ENCODE data around the gene BMERB1. TPM values are rescaled to one million over a fixed set of nuclear protein-coding genes. Genes with fewer than 3 reads are reported as not detected.
"Not testable (repeated sequence)": the region's sequence is repeated elsewhere in the genome, so short reads cannot be mapped to it uniquely, and the experiment has no call there.

Gene BMERB1
- total and polyA plus RNA-seq, 8 donors = 4.6 to 99.5 (median 25.6) TPM

DNA sequence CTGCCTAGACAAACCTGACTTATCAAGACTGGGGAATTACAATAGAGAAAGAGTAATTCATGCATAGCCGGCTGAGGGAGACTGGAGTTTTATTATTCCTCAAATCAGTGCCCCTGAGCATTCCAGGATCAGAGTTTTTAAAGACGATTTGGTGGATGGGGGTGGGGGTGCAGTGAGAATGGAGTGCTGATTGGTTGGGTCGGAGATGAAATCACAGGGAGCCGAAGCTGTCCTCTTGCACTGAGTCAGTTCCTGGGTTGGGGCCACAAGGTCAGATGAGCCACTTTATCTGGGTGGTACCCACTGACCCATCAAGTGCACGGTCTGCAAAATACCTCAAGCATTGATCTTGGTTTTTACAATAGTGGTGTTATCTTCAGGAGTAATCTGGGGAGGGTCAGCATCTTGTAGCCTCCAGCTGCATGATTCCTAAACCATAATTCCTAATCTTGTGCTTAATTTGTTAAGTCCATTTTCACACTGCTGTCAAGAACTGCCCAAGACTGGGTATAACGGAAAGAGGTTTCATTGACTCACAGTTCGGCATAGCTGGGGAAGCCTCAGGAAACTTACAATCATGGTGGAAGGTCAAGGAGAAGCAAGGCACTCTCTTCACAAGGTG, 139.0 kb downstream of the BMERB1 start:
- H3K9me3 ChIP-seq = no peaks in the 10 kb centered on the region
- WGBS, 5 donors = 59 to 80% (median 69%) methylated on average over 7 of the region's 7 CpGs
- peaks cover 0 to 11% (median 5%) of the 10 kb centered on the region in 4 donors for H3K36me3 ChIP-seq
- intact Hi-C loops (cut with DNase I; ENCODE audit: low total_unique reads) = no loop called here
- H3K4me3 ChIP-seq = no peak overlapping the region
- no peak for DNase-seq
- peak overlapping the region in 4 of 5 donors; percentile 30 to 54 (median 41) for H3K27ac ChIP-seq
- peaks cover 12 to 43% (median 16%) of the 10 kb centered on the region in 4 donors for H3K4me1 ChIP-seq
- H3K27me3 ChIP-seq = no peaks in the 10 kb centered on the region
- TF ChIP-seq EP300 (IDR thresholded peaks at IDR 0.05) (no peak), POLR2A (IDR thresholded peaks at IDR 0.05) (no peak), POLR2AphosphoS5 (IDR thresholded peaks at IDR 0.05) (no peak)
- TF ChIP-seq, protein P1, sequence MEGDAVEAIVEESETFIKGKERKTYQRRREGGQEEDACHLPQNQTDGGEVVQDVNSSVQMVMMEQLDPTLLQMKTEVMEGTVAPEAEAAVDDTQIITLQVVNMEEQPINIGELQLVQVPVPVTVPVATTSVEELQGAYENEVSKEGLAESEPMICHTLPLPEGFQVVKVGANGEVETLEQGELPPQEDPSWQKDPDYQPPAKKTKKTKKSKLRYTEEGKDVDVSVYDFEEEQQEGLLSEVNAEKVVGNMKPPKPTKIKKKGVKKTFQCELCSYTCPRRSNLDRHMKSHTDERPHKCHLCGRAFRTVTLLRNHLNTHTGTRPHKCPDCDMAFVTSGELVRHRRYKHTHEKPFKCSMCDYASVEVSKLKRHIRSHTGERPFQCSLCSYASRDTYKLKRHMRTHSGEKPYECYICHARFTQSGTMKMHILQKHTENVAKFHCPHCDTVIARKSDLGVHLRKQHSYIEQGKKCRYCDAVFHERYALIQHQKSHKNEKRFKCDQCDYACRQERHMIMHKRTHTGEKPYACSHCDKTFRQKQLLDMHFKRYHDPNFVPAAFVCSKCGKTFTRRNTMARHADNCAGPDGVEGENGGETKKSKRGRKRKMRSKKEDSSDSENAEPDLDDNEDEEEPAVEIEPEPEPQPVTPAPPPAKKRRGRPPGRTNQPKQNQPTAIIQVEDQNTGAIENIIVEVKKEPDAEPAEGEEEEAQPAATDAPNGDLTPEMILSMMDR (IDR thresholded peaks at IDR 0.05) = no peak

DNA sequence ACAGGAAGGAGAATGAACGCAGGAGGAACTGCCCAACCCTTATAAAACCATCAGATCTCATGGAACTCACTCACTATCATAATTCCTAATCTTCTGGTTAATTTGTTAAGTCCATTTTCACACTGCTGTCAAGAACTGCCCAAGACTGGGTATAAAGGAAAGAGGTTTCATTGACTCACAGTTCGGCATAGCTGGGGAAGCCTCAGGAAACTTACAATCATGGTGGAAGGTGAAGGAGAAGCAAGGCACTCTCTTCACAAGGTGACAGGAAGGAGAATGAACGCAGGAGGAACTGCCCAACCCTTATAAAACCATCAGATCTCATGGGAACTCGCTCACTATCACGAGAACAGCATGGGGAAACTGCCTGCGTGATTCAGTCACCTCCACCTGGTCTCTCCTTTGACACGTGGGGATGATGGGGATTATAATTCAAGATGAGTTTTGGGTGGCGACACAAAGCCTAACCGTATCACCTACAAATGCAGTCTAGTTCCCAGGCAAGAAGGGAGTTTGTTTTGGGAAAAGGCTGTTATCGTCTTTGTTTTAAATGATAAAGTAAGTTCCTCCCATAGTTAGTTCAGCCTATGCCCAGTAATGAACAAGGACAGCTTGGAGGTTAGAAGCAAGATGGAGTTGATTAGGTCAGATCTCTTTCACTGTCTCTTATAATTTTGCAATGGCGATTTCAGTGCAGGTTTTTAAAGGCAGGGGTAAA, 139.7 kb downstream of the BMERB1 start:
- H3K9me3 ChIP-seq; H3K36me3 ChIP-seq; H3K4me3 ChIP-seq; H3K27ac ChIP-seq; intact Hi-C loops (cut with DNase I; ENCODE audit: low total_unique reads); H3K27me3 ChIP-seq; DNase-seq: not testable (repeated sequence)
- H3K4me1 ChIP-seq = peaks cover 12 to 43% (median 16%) of the 10 kb centered on the region in 4 donors
- 89 to 94% (median 93%) methylated on average over 11 of the region's 11 CpGs for WGBS, 5 donors

DNA sequence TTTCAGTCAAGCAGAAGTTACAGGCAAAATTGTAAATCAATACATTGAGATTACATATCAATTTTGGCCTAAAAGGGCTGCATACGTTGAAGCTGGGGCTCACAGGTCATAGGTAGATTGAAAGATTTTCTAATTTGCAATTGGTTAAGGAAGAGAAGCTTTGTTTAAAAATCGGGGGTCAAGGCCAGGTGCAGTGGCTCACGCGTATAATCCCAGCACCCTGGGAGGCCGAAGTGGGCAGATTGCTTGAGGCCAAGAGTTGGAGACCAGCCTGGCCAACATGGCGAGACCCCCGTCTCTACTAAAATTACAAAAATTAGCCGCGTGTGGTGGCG, 140.2 kb downstream of the BMERB1 start:
- H3K27ac ChIP-seq = no peak overlapping the region
- H3K4me3 ChIP-seq = no peak overlapping the region
- DNase-seq = no peak
- peaks cover 0 to under 1% (median 0%) of the 10 kb centered on the region in 4 donors for H3K36me3 ChIP-seq
- WGBS, 5 donors = 94 to 96% (median 95%) methylated on average over 10 of the region's 10 CpGs
- H3K9me3 ChIP-seq = no peaks in the 10 kb centered on the region
- peaks cover 12 to 43% (median 16%) of the 10 kb centered on the region in 4 donors for H3K4me1 ChIP-seq
- intact Hi-C loops (cut with DNase I; ENCODE audit: low total_unique reads) = no loop called here
- no peaks in the 10 kb centered on the region for H3K27me3 ChIP-seq
- no peak for TF ChIP-seq POLR2A (IDR thresholded peaks at IDR 0.05)
- no peak for TF ChIP-seq POLR2AphosphoS5 (IDR thresholded peaks at IDR 0.05)

DNA sequence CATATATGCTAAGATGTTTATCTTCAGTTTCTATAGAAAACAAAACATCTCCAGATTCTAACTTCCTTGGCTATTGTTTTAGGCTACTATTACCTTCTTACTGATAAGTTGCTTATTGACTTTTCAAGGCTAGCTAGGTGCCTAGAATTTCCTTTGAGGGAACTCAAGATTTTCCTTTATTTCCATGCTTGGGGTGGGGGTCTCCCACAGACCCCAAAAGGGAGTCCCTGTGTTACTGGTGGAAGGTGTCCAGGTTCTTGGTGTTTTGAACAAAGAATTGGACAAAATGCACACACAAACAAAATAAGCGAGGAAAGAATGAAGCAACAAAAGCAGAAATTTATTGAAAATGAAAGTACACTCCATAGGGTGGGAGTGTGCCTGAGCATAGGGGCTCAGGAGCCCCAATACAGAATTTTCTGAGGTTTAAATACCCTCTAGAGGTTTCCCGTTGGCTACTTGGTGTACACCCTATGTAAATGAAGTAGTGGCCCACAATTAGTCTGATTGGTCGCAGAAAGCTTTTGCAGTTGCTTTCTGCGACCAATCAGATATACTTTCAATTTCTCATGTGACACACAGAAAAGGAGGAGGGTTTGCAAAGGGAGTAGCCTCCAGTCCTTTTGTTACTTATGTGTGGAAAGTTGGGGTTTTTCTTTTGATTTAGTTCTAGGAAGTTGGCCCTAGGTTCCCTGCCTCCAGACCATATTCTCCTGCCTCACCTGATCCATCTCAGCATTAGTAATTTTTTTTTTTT, 141.1 kb downstream of the BMERB1 start:
- DNase-seq = no peak
- 93% methylated on average over 4 of the region's 4 CpGs for WGBS, 5 donors

More for the DNA sequence above, 141.1 kb downstream of the BMERB1 start:
- Histone ChIP-seq H3K9me3 (no peaks in the 10 kb centered on the region), H3K36me3 (no peaks in the 10 kb centered on the region), H3K4me1 (peaks cover 12 to 43% (median 16%) of the 10 kb centered on the region in 4 donors), H3K27ac (peak overlapping the region in 1 of 5 donors; percentile 40), H3K4me3 (no peak overlapping the region), H3K27me3 (no peaks in the 10 kb centered on the region)
- no peak for TF ChIP-seq EP300 (IDR thresholded peaks at IDR 0.05)
- TF ChIP-seq, protein P1 (IDR thresholded peaks at IDR 0.05) = no peak
- no peak for TF ChIP-seq POLR2A (IDR thresholded peaks at IDR 0.05)
- no peak for TF ChIP-seq POLR2AphosphoS5 (IDR thresholded peaks at IDR 0.05)
- intact Hi-C loops (cut with DNase I; ENCODE audit: low total_unique reads) = no loop called here
